ENCODE measurements around the gene CPAMD8.

Gene CPAMD8

DNA sequence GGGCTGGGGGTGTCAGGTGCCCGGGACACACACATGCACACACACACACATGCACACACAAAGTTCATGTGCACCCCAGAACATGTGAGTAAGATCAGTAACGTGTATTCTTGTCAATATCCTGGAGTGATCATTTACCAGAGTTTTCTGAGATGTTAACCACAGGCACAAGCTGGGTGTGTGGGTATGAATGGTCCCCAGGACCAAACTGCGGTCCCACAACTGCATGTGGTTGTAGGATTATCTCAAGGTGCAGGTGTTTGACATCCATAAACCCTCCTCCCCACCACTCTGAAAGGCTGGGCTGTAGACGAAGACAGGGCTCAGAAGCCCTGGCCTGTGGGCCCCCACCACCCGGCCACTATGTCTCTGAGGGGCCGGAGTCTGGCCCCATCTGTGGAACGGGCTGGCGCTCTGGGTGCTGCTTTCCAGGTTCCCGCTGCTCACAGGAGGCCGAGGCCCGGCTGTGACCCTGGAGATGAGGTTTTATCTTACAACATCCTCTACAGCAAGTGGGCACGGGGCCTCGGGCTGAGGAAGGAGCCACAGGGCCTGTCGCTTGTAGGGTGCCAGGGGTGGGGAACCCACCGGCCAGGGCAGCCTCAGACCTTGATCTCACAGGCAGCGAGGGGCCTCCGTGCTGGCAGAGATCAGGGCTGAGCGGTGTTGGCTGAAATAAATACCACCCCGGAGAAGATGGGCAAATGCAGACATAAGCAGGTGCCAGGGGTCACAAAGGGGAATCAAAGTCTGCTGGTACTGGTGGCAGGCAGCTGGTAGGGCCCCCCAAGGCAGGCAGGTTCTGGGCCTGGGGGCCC lies 133.5 kb downstream of the CPAMD8 start:
- DNase-seq (ENCODE audit: low spot score) = no peak

DNA sequence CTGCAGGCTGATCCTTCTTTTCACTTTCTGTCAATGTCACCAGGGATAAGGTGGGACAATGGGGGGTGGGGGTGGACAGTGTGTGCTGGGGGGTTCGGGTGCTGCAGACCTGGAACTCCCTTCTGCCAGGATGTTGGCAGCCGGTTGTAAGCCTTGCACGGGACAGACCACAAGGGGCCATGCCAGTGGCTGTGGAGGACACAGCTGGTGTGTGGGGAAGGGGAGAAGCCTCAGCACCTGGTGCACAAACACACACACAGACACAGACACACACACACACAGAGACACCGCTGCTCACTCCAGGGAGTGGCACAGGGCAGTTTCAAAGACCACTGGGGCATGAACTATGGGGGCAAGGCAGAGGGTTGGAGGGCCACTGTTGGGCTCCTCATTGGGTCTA lies 134.2 kb downstream of the CPAMD8 start:
- DNase-seq (ENCODE audit: low spot score) = no peak

DNA sequence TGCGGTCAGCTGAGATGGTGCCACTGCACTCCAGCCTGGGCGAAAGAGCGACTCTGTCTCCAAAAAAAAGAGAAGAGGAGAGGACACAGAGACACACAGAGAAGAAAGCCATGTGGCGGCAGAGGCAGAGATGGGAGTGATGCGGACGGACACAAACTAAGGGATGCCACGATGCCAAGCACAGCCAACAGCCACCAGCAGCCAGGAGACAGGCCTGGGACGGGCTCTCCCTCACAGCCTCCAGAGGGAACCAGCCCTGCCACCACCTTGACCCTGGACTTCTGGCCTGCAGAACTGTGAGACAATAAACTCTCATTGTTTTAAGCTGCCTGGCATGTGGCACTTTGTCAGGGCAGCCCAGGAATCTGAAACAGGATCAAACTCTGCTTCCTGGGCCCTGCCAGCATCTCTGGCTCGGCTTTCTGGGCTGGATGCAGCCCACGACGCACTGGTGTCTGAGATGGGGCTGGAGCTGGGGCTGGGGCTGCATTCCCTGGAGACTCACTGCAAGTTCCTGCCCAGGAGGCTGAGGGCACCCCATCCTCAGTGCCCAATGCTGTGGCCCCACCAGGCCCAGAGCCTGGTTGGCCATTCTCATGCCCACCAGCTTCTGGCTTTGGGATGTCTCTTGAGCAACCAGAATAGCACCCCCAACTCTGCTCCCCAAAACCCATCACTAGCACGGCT lies 134.8 kb downstream of the CPAMD8 start:
- no peak for DNase-seq (ENCODE audit: low spot score)

GRCh38 chr19:16890461-16891184 lies 136.0 kb downstream of the CPAMD8 start:
- DNase-seq (ENCODE audit: low spot score) = no peak

DNA sequence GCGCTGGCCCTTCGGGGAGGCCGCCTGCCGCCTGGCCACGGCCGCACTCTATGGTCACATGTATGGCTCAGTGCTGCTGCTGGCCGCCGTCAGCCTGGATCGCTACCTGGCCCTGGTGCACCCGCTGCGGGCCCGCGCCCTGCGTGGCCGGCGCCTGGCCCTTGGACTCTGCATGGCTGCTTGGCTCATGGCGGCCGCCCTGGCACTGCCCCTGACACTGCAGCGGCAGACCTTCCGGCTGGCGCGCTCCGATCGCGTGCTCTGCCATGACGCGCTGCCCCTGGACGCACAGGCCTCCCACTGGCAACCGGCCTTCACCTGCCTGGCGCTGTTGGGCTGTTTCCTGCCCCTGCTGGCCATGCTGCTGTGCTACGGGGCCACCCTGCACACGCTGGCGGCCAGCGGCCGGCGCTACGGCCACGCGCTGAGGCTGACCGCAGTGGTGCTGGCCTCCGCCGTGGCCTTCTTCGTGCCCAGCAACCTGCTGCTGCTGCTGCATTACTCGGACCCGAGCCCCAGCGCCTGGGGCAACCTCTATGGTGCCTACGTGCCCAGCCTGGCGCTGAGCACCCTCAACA lies 136.6 kb downstream of the CPAMD8 start:
- no peak for DNase-seq (ENCODE audit: low spot score)

- no peak for DNase-seq (ENCODE audit: low spot score)
Observed at GRCh38 chr19:16889366-16889882, 137.2 kb downstream of the CPAMD8 start.

- DNase-seq (ENCODE audit: low spot score) = no peak
Observed at GRCh38 chr19:16888629-16889365, 137.8 kb downstream of the CPAMD8 start, which contains the start of gene F2RL3. Gene F2RL3 (plus strand): TSS chr19:16888999. CDS start chr19:16889190, 191 bp downstream.

GRCh38 chr19:16887353-16888265 lies 139.0 kb downstream of the CPAMD8 start:
- no peak for DNase-seq (ENCODE audit: low spot score)

DNA sequence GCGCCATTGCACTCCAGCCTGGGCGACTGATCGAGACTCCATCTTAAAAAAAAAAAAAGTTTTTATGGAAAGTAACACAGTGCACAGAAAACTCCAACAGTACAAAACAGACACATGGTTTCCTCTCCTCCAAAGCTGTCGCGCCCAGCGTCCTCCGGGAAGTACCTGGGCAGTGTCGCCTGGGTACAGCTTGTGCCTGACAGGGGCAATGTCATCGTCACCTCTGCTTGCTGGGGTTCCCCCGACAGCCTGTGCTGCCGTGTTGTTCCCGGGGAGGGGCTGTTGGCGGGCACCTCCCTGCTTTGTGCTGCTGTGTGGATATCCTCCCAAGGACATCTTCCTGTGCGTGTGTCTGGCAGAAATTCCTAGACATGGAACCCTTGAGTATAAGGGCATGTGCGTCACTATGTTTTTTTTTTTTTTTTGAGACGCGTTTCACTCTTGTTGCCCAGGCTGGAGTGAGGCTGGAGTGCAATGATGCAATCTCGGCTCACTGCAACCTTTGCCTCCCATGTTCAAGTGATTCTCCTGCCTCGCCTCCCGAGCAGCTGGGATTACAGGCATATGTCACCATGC lies 140.2 kb downstream of the CPAMD8 start:
- DNase-seq (ENCODE audit: low spot score) = no peak

GRCh38 chr19:16885166-16885565 lies 141.4 kb downstream of the CPAMD8 start:
- DNase-seq (ENCODE audit: low spot score) = no peak

- DNase-seq (ENCODE audit: low spot score) = no peak
Observed at GRCh38 chr19:16883522-16883921, 143.1 kb downstream of the CPAMD8 start.

DNA sequence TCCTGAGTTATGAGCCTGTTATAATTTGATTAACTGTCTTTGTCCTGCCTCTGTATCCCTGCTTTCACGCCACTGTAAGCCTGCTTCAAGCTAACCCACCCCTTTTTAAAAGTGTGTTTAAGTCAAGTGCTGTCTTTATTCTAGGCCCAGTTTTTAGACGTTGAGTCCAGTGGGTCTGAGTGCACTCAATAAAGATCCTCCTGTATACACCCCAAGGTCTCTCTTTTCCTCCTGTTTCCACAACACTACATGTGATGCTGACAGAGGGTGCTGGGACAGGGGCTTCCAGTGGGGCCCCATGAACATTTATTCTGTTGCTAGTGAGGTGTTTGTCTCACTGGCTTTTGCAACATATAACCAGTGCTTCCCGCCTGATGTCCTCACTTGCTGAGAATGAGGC lies 144.5 kb downstream of the CPAMD8 start:
- no peak for DNase-seq (ENCODE audit: low spot score)

DNA sequence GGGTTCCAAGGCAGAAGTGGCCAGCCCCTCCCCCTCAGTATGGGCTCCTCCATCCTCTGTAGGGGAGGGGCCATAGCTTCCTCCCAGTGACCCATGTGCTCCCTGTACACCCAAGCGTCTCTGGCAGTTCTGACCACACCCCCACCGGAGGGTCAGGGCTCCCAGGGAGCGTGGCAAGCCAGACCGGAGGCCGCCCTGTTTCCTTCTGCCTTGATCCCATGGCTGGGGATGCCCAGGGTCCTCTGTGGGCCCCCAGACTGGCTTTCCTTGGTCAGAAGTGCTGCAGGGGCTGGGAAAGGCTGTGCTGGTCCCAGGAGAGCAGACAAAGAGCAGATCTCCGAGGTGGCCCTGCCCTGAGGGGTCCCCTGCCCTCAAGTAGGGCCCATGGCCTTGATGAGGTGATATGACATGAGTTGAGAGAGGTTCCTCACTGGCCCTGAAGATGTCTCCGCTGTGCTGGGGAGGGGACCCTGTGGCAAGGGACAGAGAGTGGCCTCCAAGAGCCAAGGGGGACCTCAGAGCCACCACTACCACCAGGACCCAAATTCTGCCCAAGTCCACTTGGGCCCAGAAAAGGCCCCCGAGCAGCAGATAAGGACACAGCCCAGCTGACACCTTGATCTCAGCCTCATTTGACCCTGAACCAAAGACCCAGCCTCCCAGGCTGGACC lies 145.6 kb downstream of the CPAMD8 start:
- DNase-seq (ENCODE audit: low spot score) = no peak

GRCh38 chr19:16878181-16878965 lies 148.2 kb downstream of the CPAMD8 start:
- DNase-seq (ENCODE audit: low spot score) = no peak

- no peak for DNase-seq (ENCODE audit: low spot score)
Observed at GRCh38 chr19:16877581-16877980, 149.0 kb downstream of the CPAMD8 start.

GRCh38 chr19:16876904-16877361 lies 149.7 kb downstream of the CPAMD8 start:
- no peak for DNase-seq (ENCODE audit: low spot score)

- no peak for DNase-seq (ENCODE audit: low spot score)
Observed at GRCh38 chr19:16875584-16876555, 150.7 kb downstream of the CPAMD8 start.
